ENCODE measurements around the gene OSBPL5.

- TF ChIP-seq NFYB (IDR thresholded peaks at IDR 0.05; ENCODE audit: extremely low read depth, insufficient read length): no peak
- TF ChIP-seq PRMT5 (CRISPR knock-in tag; IDR thresholded peaks at IDR 0.05): no peak
- TF ChIP-seq RBM39 (optimal IDR thresholded peaks at IDR 0.05; ENCODE audit: low read depth, low read length): no peak
- no peak for TF ChIP-seq ZBTB1 (CRISPR knock-in tag; IDR thresholded peaks at IDR 0.05; ENCODE audit: borderline replicate concordance, low read depth)
- no peak for TF ChIP-seq ILF3 (IDR thresholded peaks at IDR 0.05; ENCODE audit: borderline replicate concordance)
- no peak for TF ChIP-seq ZNF644 (tag; IDR thresholded peaks at IDR 0.05; ENCODE audit: low read depth)
- TF ChIP-seq ATF4 (CRISPR knock-in tag; IDR thresholded peaks at IDR 0.05): no peak
- no peak for TF ChIP-seq NFATC3 (IDR thresholded peaks at IDR 0.05)
- no peak for TF ChIP-seq E2F4 (CRISPR knock-in tag; IDR thresholded peaks at IDR 0.05; ENCODE audit: low read depth)
These were observed 27.6 kb upstream of the OSBPL5 start for GRCh38 chr11:3192511-3193372.
